SK-N-SH treated with all-trans-retinoic acid at 6 μM for 48 hours (cell line): ENCODE measurements around the gene TMEM201.

Source experiments
- CSDC2 ChIP-seq: fragments of 250-450 bp; sonication (Bioruptor Pico); IDR thresholded peaks from 2 replicates; pipeline ENCODE4 v1.5.0; 2020; ENCODE audit warnings: mild to moderate bottlenecking, moderate library complexity
- PATZ1 ChIP-seq: fragments of 250-450 bp; sonication (Bioruptor Pico); IDR thresholded peaks from 2 replicates; pipeline ENCODE4 v1.8.0; 2020; ENCODE audit warnings: mild to moderate bottlenecking, moderate library complexity, borderline replicate concordance
- RARB ChIP-seq: fragments of 250-450 bp; sonication (Bioruptor Pico); IDR thresholded peaks from 2 replicates; pipeline ENCODE4 v1.8.0; 2021; ENCODE audit warnings: mild to moderate bottlenecking, moderate library complexity
- TCF4 ChIP-seq: fragments of 250-450 bp; sonication (Bioruptor Pico); IDR thresholded peaks from 2 replicates; pipeline ENCODE4 v1.8.0; 2021; ENCODE audit warnings: mild to moderate bottlenecking, moderate library complexity, borderline replicate concordance
- TOX ChIP-seq: fragments of 250-450 bp; sonication (Bioruptor Pico); IDR thresholded peaks from 2 replicates; pipeline ENCODE4 v1.8.0; 2021; ENCODE audit warnings: mild to moderate bottlenecking, moderate library complexity, borderline replicate concordance
- ZC3H10 ChIP-seq: fragments of 250-450 bp; sonication (Bioruptor Pico); IDR thresholded peaks from 2 replicates; pipeline ENCODE4 v1.5.1; 2021; ENCODE audit warnings: mild to moderate bottlenecking, moderate library complexity
- ZFP3 ChIP-seq: fragments of 250-450 bp; sonication (Bioruptor Pico); IDR thresholded peaks from 2 replicates; pipeline ENCODE4 v1.5.0; 2020; ENCODE audit warnings: mild to moderate bottlenecking, moderate library complexity
- TF ChIP-seq, protein P1 (sequence below): fragments of 250-450 bp; sonication (Bioruptor Pico); IDR thresholded peaks from 2 replicates; pipeline ENCODE4 v1.5.1; 2021; ENCODE audit warnings: mild to moderate bottlenecking, moderate library complexity

DNA sequence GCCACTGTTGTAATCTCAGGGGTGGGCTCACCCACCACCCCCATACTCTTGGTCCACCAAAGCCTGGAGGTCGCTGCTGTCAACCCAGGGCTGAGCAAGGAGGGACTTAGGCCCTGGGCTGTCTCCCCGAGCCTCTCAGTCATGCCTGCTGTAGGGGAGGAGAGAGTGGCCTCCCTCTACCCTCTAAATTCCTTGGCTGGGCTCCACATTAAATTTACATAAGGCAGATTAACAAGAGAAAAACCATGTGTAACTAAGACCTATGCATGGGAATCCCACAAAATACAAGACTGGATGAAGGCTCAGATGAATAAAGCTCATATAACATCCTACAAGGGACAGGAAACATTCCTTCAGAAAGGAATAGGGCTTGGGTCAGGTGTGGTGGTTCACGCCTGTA, 61.1 kb downstream of the TMEM201 start:
- TF ChIP-seq, protein P1, sequence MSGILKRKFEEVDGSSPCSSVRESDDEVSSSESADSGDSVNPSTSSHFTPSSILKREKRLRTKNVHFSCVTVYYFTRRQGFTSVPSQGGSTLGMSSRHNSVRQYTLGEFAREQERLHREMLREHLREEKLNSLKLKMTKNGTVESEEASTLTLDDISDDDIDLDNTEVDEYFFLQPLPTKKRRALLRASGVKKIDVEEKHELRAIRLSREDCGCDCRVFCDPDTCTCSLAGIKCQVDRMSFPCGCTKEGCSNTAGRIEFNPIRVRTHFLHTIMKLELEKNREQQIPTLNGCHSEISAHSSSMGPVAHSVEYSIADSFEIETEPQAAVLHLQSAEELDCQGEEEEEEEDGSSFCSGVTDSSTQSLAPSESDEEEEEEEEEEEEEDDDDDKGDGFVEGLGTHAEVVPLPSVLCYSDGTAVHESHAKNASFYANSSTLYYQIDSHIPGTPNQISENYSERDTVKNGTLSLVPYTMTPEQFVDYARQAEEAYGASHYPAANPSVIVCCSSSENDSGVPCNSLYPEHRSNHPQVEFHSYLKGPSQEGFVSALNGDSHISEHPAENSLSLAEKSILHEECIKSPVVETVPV, result no peak
- TF ChIP-seq ZC3H10 (CRISPR knock-in tag) (no peak), CSDC2 (CRISPR knock-in tag) (no peak), PATZ1 (no peak), TCF4 (CRISPR knock-in tag) (no peak), TOX (CRISPR knock-in tag) (no peak), ZFP3 (no peak), RARB (CRISPR knock-in tag) (no peak)
